BJ (cell line): ENCODE results near the gene COL23A1. TPM values are rescaled to one million over a fixed set of nuclear protein-coding genes. Genes with fewer than 3 reads are reported as not detected.

Experiments used
- CTCF ChIA-PET: fragments of 350-600 bp; formaldehyde crosslinking; extraction: SDS; loops from one replicate; lab custom pipeline; 2021; ENCODE audit warnings: antibody characterized with exemption, inconsistent platforms; lab: Yijun Ruan, JAX
- POLR2A ChIA-PET: fragments of 300-600 bp; sonication (Branson Sonifier 250); formaldehyde crosslinking; extraction: SDS; loops from one replicate; lab custom pipeline; 2021; ENCODE audit warnings: antibody characterized with exemption; lab: Charles Lee
- DNase-seq: peaks from one replicate; pipeline ENCODE4 v3.0.0-alpha.2; 2011; ENCODE audit warnings: low read depth
- H3K27me3 ChIP-seq: 2 replicates; pipeline ENCODE4 v1.6.0; 2011; ENCODE audit warnings: low read length; ENCODE audit not compliant: control insufficient read depth, insufficient read depth
- H3K36me3 ChIP-seq: 2 replicates; pipeline ENCODE4 v1.5.1; 2011; ENCODE audit warnings: low read length; ENCODE audit not compliant: control insufficient read depth, insufficient read depth
- H3K4me3 ChIP-seq: 2 replicates; pipeline ENCODE4 v1.5.1; 2011; ENCODE audit warnings: low read depth, mild to moderate bottlenecking, control low read depth, low read length
- CTCF ChIP-seq: IDR thresholded peaks from 2 replicates; pipeline ENCODE4 v1.5.1; 2011; ENCODE audit warnings: low read depth, mild to moderate bottlenecking, control low read depth, inconsistent platforms, low read length, moderate library complexity; ENCODE audit not compliant: insufficient read depth
- polyA plus RNA-seq: library from polyadenylated mRNA; depleted of rRNA; stranded (reverse); fragments of >200 nt; gene quantifications from 2 replicates; pipeline ENCODE4 v1.2.3, GENCODE V29; 2011

Gene COL23A1
- polyA plus RNA-seq, 1 experiment = not detected

GRCh38 chr5:178576591-178577351 lies 13.4 kb downstream of the COL23A1 start:
- no peak for TF ChIP-seq CTCF
- Histone ChIP-seq H3K4me3 (no peak overlapping the region), H3K36me3 (no peaks in the 10 kb centered on the region), H3K27me3 (no peaks in the 10 kb centered on the region)
- no peak for DNase-seq
- CTCF ChIA-PET = no interaction called here
- POLR2A ChIA-PET = no interaction called here

GRCh38 chr5:178573216-178573615 lies 17.0 kb downstream of the COL23A1 start:
- ChIA-PET CTCF (no interaction called here), POLR2A (no interaction called here)
- Histone ChIP-seq H3K4me3 (no peak overlapping the region), H3K27me3 (no peaks in the 10 kb centered on the region), H3K36me3 (no peaks in the 10 kb centered on the region)
- no peak for TF ChIP-seq CTCF
- DNase-seq = no peak

- POLR2A ChIA-PET = no interaction called here
- H3K4me3 ChIP-seq = no peak overlapping the region
- no peak for TF ChIP-seq CTCF
- no peaks in the 10 kb centered on the region for H3K27me3 ChIP-seq
- DNase-seq = no peak
- CTCF ChIA-PET = no interaction called here
- H3K36me3 ChIP-seq = no peaks in the 10 kb centered on the region
Observed at GRCh38 chr5:178572617-178573016, 17.6 kb downstream of the COL23A1 start.

GRCh38 chr5:178569485-178569884 lies 20.7 kb downstream of the COL23A1 start:
- no peak overlapping the region for H3K4me3 ChIP-seq
- ChIA-PET POLR2A (no interaction called here), CTCF (no interaction called here)
- no peak for DNase-seq
- TF ChIP-seq CTCF = no peak
- no peaks in the 10 kb centered on the region for H3K27me3 ChIP-seq
- H3K36me3 ChIP-seq = no peaks in the 10 kb centered on the region

GRCh38 chr5:178564811-178565550 lies 25.2 kb downstream of the COL23A1 start:
- no peaks in the 10 kb centered on the region for H3K36me3 ChIP-seq
- CTCF ChIA-PET = no interaction called here
- no peak overlapping the region for H3K4me3 ChIP-seq
- no peak for TF ChIP-seq CTCF
- H3K27me3 ChIP-seq = no peaks in the 10 kb centered on the region
- DNase-seq = no peak
- POLR2A ChIA-PET = no interaction called here
